A673 (cell line): Measurements from ENCODE around the gene GPR3.

Experiments used
- EZH2 ChIP-seq: fragments of 200-600 bp; sonication (generic); IDR thresholded peaks from 2 replicates; pipeline ENCODE4 v1.6.1; 2017; ENCODE audit warnings: borderline replicate concordance, low read depth, mild to moderate bottlenecking, mixed read lengths, antibody characterized with exemption, low read length; ENCODE audit not compliant: poor library complexity, severe bottlenecking
- TF ChIP-seq, protein P1 (sequence below): fragments of 300-800, 200-600 bp; sonication (generic); conservative IDR thresholded peaks from 2 replicates; pipeline ENCODE4 v1.5.1; 2017; ENCODE audit warnings: low read depth, mild to moderate bottlenecking, antibody characterized with exemption, low read length, moderate library complexity, mixed read lengths

- no peak for TF ChIP-seq EZH2
- TF ChIP-seq, protein P1, sequence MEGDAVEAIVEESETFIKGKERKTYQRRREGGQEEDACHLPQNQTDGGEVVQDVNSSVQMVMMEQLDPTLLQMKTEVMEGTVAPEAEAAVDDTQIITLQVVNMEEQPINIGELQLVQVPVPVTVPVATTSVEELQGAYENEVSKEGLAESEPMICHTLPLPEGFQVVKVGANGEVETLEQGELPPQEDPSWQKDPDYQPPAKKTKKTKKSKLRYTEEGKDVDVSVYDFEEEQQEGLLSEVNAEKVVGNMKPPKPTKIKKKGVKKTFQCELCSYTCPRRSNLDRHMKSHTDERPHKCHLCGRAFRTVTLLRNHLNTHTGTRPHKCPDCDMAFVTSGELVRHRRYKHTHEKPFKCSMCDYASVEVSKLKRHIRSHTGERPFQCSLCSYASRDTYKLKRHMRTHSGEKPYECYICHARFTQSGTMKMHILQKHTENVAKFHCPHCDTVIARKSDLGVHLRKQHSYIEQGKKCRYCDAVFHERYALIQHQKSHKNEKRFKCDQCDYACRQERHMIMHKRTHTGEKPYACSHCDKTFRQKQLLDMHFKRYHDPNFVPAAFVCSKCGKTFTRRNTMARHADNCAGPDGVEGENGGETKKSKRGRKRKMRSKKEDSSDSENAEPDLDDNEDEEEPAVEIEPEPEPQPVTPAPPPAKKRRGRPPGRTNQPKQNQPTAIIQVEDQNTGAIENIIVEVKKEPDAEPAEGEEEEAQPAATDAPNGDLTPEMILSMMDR, result no peak
Measured at GRCh38 chr1:27383039-27383605, 9.3 kb upstream of the GPR3 start, which contains the start of gene CD164L2.
